HG03039 (cell line): Measurements from ENCODE around the gene SMC4.
"Not testable (repeated sequence)": the region's sequence is repeated elsewhere in the genome, so short reads cannot be mapped to it uniquely, and the experiment has no call there.

Source experiments
- ATAC-seq: cut with Tn5 transposase; IDR thresholded peaks from one replicate; pipeline ENCODE4 v1.9.1; 2021; ENCODE audit warnings: mild to moderate bottlenecking, moderate library complexity; ENCODE audit not compliant: unreplicated experiment

Gene SMC4

GRCh38 chr3:160440687-160441086 lies 41.2 kb downstream of the SMC4 start:
- ATAC-seq = no peak

GRCh38 chr3:160444411-160444810 lies 45.0 kb downstream of the SMC4 start:
- no peak for ATAC-seq

- ATAC-seq = no peak
Measured at GRCh38 chr3:160445854-160446253, 46.4 kb downstream of the SMC4 start.

- no peak for ATAC-seq
Measured at GRCh38 chr3:160446522-160447056, 47.1 kb downstream of the SMC4 start.

GRCh38 chr3:160447544-160447943 lies 48.1 kb downstream of the SMC4 start:
- ATAC-seq = no peak

- ATAC-seq = peak; percentile 40
Measured at GRCh38 chr3:160448845-160449635, 49.6 kb downstream of the SMC4 start.

- peak; percentile 94 for ATAC-seq
Measured at GRCh38 chr3:160449636-160450598, 50.5 kb downstream of the SMC4 start, which contains the start of gene TRIM59. TRIM59 (minus strand) TSS chr3:160449786; CDS start chr3:160439183, 10,603 bp downstream.

GRCh38 chr3:160450846-160451245 lies 51.4 kb downstream of the SMC4 start:
- no peak for ATAC-seq

GRCh38 chr3:160451602-160452001 lies 52.2 kb downstream of the SMC4 start:
- ATAC-seq = no peak

- ATAC-seq = not testable (repeated sequence)
Measured at GRCh38 chr3:160452251-160452650, 52.8 kb downstream of the SMC4 start.

- ATAC-seq = no peak
Measured at GRCh38 chr3:160454995-160455394, 55.5 kb downstream of the SMC4 start.

- ATAC-seq = no peak
Measured at GRCh38 chr3:160455846-160456245, 56.4 kb downstream of the SMC4 start.

GRCh38 chr3:160458151-160458550 lies 58.7 kb downstream of the SMC4 start:
- no peak for ATAC-seq

- ATAC-seq = no peak
Measured at GRCh38 chr3:160459450-160459970, 60.1 kb downstream of the SMC4 start.

- no peak for ATAC-seq
Measured at GRCh38 chr3:160460033-160460432, 60.6 kb downstream of the SMC4 start.

GRCh38 chr3:160464321-160464720 lies 64.9 kb downstream of the SMC4 start:
- ATAC-seq = no peak

GRCh38 chr3:160464971-160465370 lies 65.5 kb downstream of the SMC4 start:
- ATAC-seq = no peak

GRCh38 chr3:160470181-160470580 lies 70.7 kb downstream of the SMC4 start:
- ATAC-seq = no peak

- no peak for ATAC-seq
Measured at GRCh38 chr3:160471892-160472291, 72.4 kb downstream of the SMC4 start.

GRCh38 chr3:160472344-160472743 lies 72.9 kb downstream of the SMC4 start:
- no peak for ATAC-seq

GRCh38 chr3:160473221-160473620 lies 73.8 kb downstream of the SMC4 start:
- ATAC-seq = no peak
